Astrocyte (in vitro differentiated cells and primary cell): ENCODE measurements around the gene CCNA1. TPM values are rescaled to one million over a fixed set of nuclear protein-coding genes. Genes with fewer than 3 reads are reported as not detected.

ENCODE experiments used
- DNase-seq: peaks from one replicate; pipeline ENCODE4 v3.0.0-alpha.2; 2010; ENCODE audit warnings: low read depth
- FAIRE-seq: peaks from 2 replicates; lab custom pipeline; 2011; peaks lifted over from hg19 to GRCh38; lab: Jason Lieb, UNC
- H2AFZ ChIP-seq: 2 replicates; pipeline ENCODE4 v1.6.0; 2012; ENCODE audit warnings: low read depth, low read length, inconsistent platforms
- H3K27ac ChIP-seq: 2 replicates; pipeline ENCODE4 v1.5.1; 2011; ENCODE audit warnings: low read depth, low read length, inconsistent platforms
- H3K27me3 ChIP-seq: 2 replicates; pipeline ENCODE4 v1.6.0; 2011; ENCODE audit warnings: low read length, inconsistent platforms; ENCODE audit not compliant: insufficient read depth
- H3K36me3 ChIP-seq: 2 replicates; pipeline ENCODE4 v1.5.1; 2011; ENCODE audit warnings: low read length, inconsistent platforms; ENCODE audit not compliant: insufficient read depth
- H3K4me1 ChIP-seq: 2 replicates; pipeline ENCODE4 v1.5.1; 2011; ENCODE audit warnings: low read length, inconsistent platforms; ENCODE audit not compliant: insufficient read depth
- H3K4me2 ChIP-seq: 2 replicates; pipeline ENCODE4 v1.6.0; 2012; ENCODE audit warnings: low read length, inconsistent platforms
- H3K4me3 ChIP-seq: 2 replicates; pipeline ENCODE4 v1.5.1; 2011; ENCODE audit warnings: low read depth, mild to moderate bottlenecking, low read length, inconsistent platforms; ENCODE audit not compliant: insufficient read depth
- H3K79me2 ChIP-seq: 2 replicates; pipeline ENCODE4 v1.6.0; 2012; ENCODE audit warnings: mild to moderate bottlenecking, low read length, inconsistent platforms; ENCODE audit not compliant: insufficient read depth
- H3K9ac ChIP-seq: 2 replicates; pipeline ENCODE4 v1.6.0; 2012; ENCODE audit warnings: mild to moderate bottlenecking, low read length, inconsistent platforms
- H3K9me3 ChIP-seq: 2 replicates; pipeline ENCODE4 v1.5.1; 2012; ENCODE audit warnings: low read depth, mild to moderate bottlenecking, low read length, inconsistent platforms; ENCODE audit not compliant: insufficient read depth
- H4K20me1 ChIP-seq: 2 replicates; pipeline ENCODE4 v1.6.0; 2012; ENCODE audit warnings: low read length, inconsistent platforms; ENCODE audit not compliant: insufficient read depth
- H3K27ac Mint-ChIP-seq: one replicate; pipeline ENCODE4 v1.8.0; 2021; ENCODE audit warnings: mild to moderate bottlenecking, mixed read lengths; ENCODE audit not compliant: unreplicated experiment
- H3K27me3 Mint-ChIP-seq: one replicate; pipeline ENCODE4 v1.8.0; 2021; ENCODE audit warnings: low read depth, mixed read lengths; ENCODE audit not compliant: unreplicated experiment
- H3K36me3 Mint-ChIP-seq: one replicate; pipeline ENCODE4 v1.8.0; 2021; ENCODE audit warnings: low read depth, mixed read lengths; ENCODE audit not compliant: unreplicated experiment
- H3K4me1 Mint-ChIP-seq: one replicate; pipeline ENCODE4 v1.8.0; 2021; ENCODE audit warnings: low read depth, mixed read lengths; ENCODE audit not compliant: unreplicated experiment
- H3K4me3 Mint-ChIP-seq: one replicate; pipeline ENCODE4 v1.8.0; 2021; ENCODE audit warnings: mild to moderate bottlenecking, moderate library complexity, mixed read lengths; ENCODE audit not compliant: unreplicated experiment
- H3K9me3 Mint-ChIP-seq: one replicate; pipeline ENCODE4 v1.8.0; 2021; ENCODE audit warnings: mild to moderate bottlenecking, mixed read lengths; ENCODE audit not compliant: unreplicated experiment
- EZH2 ChIP-seq: IDR thresholded peaks from 2 replicates; pipeline ENCODE4 v1.6.1; 2012; ENCODE audit warnings: mild to moderate bottlenecking, low read length, inconsistent platforms; ENCODE audit not compliant: insufficient read depth
- total RNA-seq: library from RNA; stranded (reverse); gene quantifications from 2 replicates; pipeline ENCODE4 v1.2.1, GENCODE V29; 2021
- TF ChIP-seq, protein P1 (sequence below): IDR thresholded peaks from 2 replicates; pipeline ENCODE4 v1.5.1; 2011; ENCODE audit warnings: low read depth, mild to moderate bottlenecking, inconsistent platforms, low read length, moderate library complexity; ENCODE audit not compliant: insufficient read depth

The CCNA1 gene
- total RNA-seq, 1 donor from 2014 or later: 0.91 TPM

DNA sequence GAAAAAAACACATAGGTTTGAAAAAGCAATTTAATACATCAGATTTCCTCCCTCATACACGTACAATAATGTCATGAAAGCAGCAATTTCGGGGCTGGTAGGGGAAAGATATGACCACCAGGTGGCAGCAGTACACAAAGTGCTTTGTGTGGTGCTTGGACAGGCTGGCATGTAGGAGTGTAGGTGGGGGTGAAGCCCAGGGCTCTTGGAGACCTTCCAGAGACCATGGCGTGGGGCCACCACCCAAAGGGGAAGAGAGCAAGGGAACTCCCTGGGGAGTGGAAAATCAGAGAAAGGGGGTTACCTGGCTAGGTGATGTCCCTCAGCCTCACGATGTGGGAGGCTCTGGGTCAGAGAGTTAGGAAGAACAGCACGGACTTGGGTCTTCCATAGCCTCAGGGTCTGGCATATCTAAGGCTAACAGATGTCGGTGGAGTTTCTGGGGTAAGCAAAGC lies 11.8 kb upstream of the CCNA1 start:
- Mint-ChIP-seq H3K9me3 (peaks cover 9% of the 10 kb centered on the region), H3K27ac (peak overlapping the region; percentile 20), H3K4me3 (no peak overlapping the region), H3K27me3 (no peaks in the 10 kb centered on the region), H3K36me3 (no peaks in the 10 kb centered on the region), H3K4me1 (peaks cover 27% of the 10 kb centered on the region)
- no peaks in the 10 kb centered on the region for H3K79me2 ChIP-seq
- peak overlapping the region; percentile 32 for H2AFZ ChIP-seq
- H3K36me3 ChIP-seq: no peaks in the 10 kb centered on the region
- H3K27ac ChIP-seq: no peak overlapping the region
- H3K4me3 ChIP-seq: no peak overlapping the region
- H3K9ac ChIP-seq: no peak overlapping the region
- H4K20me1 ChIP-seq: no peaks in the 10 kb centered on the region
- no peak for TF ChIP-seq EZH2
- TF ChIP-seq, protein P1, sequence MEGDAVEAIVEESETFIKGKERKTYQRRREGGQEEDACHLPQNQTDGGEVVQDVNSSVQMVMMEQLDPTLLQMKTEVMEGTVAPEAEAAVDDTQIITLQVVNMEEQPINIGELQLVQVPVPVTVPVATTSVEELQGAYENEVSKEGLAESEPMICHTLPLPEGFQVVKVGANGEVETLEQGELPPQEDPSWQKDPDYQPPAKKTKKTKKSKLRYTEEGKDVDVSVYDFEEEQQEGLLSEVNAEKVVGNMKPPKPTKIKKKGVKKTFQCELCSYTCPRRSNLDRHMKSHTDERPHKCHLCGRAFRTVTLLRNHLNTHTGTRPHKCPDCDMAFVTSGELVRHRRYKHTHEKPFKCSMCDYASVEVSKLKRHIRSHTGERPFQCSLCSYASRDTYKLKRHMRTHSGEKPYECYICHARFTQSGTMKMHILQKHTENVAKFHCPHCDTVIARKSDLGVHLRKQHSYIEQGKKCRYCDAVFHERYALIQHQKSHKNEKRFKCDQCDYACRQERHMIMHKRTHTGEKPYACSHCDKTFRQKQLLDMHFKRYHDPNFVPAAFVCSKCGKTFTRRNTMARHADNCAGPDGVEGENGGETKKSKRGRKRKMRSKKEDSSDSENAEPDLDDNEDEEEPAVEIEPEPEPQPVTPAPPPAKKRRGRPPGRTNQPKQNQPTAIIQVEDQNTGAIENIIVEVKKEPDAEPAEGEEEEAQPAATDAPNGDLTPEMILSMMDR: peak; percentile 89
- H3K27me3 ChIP-seq: no peaks in the 10 kb centered on the region
- peak overlapping the region; percentile 45 for H3K4me2 ChIP-seq
- FAIRE-seq: peak; percentile 56
- peak; percentile 38 for DNase-seq
- H3K9me3 ChIP-seq: peaks cover 4% of the 10 kb centered on the region
- peaks cover 20% of the 10 kb centered on the region for H3K4me1 ChIP-seq

DNA sequence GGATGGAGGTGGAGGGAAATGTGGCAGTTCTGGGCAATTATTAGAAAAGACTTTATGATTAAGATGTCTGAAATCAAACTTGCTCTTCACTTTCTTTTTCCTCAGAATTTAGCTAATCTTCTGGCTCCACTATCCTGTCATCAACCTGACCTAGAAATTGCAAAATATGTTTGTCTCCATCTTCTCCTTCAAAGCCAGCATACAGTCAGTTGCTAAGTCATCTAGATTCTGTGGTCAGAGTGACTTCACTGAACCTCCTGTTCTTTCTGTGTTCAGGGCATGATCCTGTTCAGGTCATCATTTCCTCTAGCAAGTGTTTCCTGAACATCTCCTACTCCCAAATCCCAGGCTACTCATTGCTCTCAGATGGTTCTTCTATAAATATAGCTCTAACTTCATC lies 10.8 kb upstream of the CCNA1 start:
- H2AFZ ChIP-seq: no peak overlapping the region
- no peak overlapping the region for H3K4me2 ChIP-seq
- H3K4me1 ChIP-seq: peaks cover 20% of the 10 kb centered on the region
- H3K9me3 ChIP-seq: peaks cover 5% of the 10 kb centered on the region
- no peaks in the 10 kb centered on the region for H3K36me3 ChIP-seq
- Mint-ChIP-seq H3K9me3 (peaks cover 6% of the 10 kb centered on the region), H3K27me3 (no peaks in the 10 kb centered on the region), H3K36me3 (no peaks in the 10 kb centered on the region), H3K4me3 (no peak overlapping the region), H3K27ac (no peak overlapping the region), H3K4me1 (peaks cover 27% of the 10 kb centered on the region)
- no peaks in the 10 kb centered on the region for H3K27me3 ChIP-seq
- H3K27ac ChIP-seq: no peak overlapping the region
- DNase-seq (peak; percentile 51), FAIRE-seq (no peak)
- no peaks in the 10 kb centered on the region for H4K20me1 ChIP-seq
- H3K79me2 ChIP-seq: no peaks in the 10 kb centered on the region
- TF ChIP-seq, protein P1: no peak
- TF ChIP-seq EZH2: no peak
- H3K4me3 ChIP-seq: no peak overlapping the region
- H3K9ac ChIP-seq: no peak overlapping the region

DNA sequence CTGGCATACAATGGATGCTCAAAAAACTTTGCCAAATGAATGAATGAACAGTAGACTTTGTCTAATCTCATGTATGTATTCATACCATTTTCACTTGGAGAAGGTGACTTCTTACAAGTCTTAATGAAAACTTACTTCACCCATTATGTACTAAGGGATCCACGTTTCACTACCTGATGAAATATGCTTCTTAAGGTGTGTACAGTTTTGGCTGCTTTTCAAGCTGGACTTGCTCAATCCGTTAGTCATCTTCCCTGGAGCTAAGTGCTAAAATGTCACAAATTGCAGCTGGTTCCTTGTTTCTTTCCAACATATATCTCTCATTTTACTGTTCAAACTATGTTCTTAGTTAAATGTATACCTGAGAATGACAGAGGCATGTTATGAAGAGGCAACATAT lies 4.2 kb upstream of the CCNA1 start:
- H3K4me3 ChIP-seq: no peak overlapping the region
- Mint-ChIP-seq H3K9me3 (peaks cover 6% of the 10 kb centered on the region), H3K27ac (no peak overlapping the region), H3K4me3 (no peak overlapping the region), H3K4me1 (peaks cover 4% of the 10 kb centered on the region), H3K27me3 (peaks cover 24% of the 10 kb centered on the region), H3K36me3 (no peaks in the 10 kb centered on the region)
- H3K9ac ChIP-seq: no peak overlapping the region
- H3K79me2 ChIP-seq: no peaks in the 10 kb centered on the region
- H4K20me1 ChIP-seq: no peaks in the 10 kb centered on the region
- no peak for FAIRE-seq
- no peak overlapping the region for H3K27ac ChIP-seq
- H3K4me2 ChIP-seq: no peak overlapping the region
- H3K27me3 ChIP-seq: peaks cover 21% of the 10 kb centered on the region
- TF ChIP-seq, protein P1: no peak
- TF ChIP-seq EZH2: no peak
- H3K9me3 ChIP-seq: peaks cover 5% of the 10 kb centered on the region
- no peaks in the 10 kb centered on the region for H3K36me3 ChIP-seq
- H2AFZ ChIP-seq: no peak overlapping the region
- peaks cover 18% of the 10 kb centered on the region for H3K4me1 ChIP-seq
- peak; percentile 16 for DNase-seq
